K562 (cell line): ENCODE data around the gene DAGLA. TPM values are rescaled to one million over a fixed set of nuclear protein-coding genes. Genes with fewer than 3 reads are reported as not detected.

ENCODE experiments used
- ATAC-seq: fragments of 200-7000 bp; cut with Tn5 transposase; 3 replicates; pipeline ENCODE4 v1.9.1; 2020; ENCODE audit warnings: moderate library complexity
- BruUV-seq: library from RNA; stranded (reverse); fragments of 400-500 nt; replicated peaks from 2 replicates; lab custom pipeline; 2021; lab: Mats Ljungman, UMichigan
- CTCF ChIA-PET: fragments of 300-600 bp; formaldehyde crosslinking; extraction: SDS; loops from one replicate; lab custom pipeline; 2021; ENCODE audit warnings: low intra/inter-chr PET ratio; lab: Yijun Ruan, JAX
- POLR2A ChIA-PET: fragments of 300-600, 350-650 bp; sonication (Branson Sonifier 250); formaldehyde crosslinking; extraction: SDS; loops from one replicate; lab custom pipeline; 2021; ENCODE audit warnings: antibody characterized with exemption, inconsistent platforms; lab: Yijun Ruan, JAX
- DNase-seq, 4 experiments: peaks; one replicate each; pipeline versions ENCODE4 v3.0.0 to v3.0.0-alpha.2; 2011 to 2018; ENCODE audit warnings: low spot score in 3 of 4, mixed read lengths in 3 of 4; ENCODE audit errors: extremely low read depth in 1 of 4
- FAIRE-seq: peaks from 2 replicates; lab custom pipeline; 2011; peaks lifted over from hg19 to GRCh38; lab: Jason Lieb, UNC
- H2AFZ ChIP-seq: 2 replicates; pipeline ENCODE4 v1.6.0; 2011; ENCODE audit warnings: low read depth, low read length, control low read depth, inconsistent platforms
- H3K27ac ChIP-seq: fragments of 200-600 bp; 3 replicates; pipeline ENCODE4 v1.8.0; 2011; ENCODE audit warnings: low read depth, mild to moderate bottlenecking, control low read depth, inconsistent platforms, low read length, moderate library complexity, mixed read lengths; ENCODE audit errors: extremely low read depth
- H3K27me3 ChIP-seq, 2 experiments: fragments of 300-600 bp in 1 of 2; 2 replicates in 1 of 2; 3 replicates in 1 of 2; pipeline versions ENCODE4 v1.6.0 to v1.8.0; 2011; ENCODE audit warnings: inconsistent platforms in 2 of 2, low read length in 2 of 2, mild to moderate bottlenecking in 1 of 2, mixed read lengths in 1 of 2, moderate library complexity in 1 of 2; ENCODE audit not compliant: control insufficient read depth in 2 of 2, insufficient read depth in 2 of 2
- H3K36me3 ChIP-seq: fragments of 300-600 bp; 3 replicates; pipeline ENCODE4 v1.8.0; 2011; ENCODE audit warnings: mild to moderate bottlenecking, low read length, inconsistent platforms; ENCODE audit not compliant: control insufficient read depth, insufficient read depth
- H3K4me1 ChIP-seq, 2 experiments: fragments of 200-600 bp in 1 of 2; replicated peaks in 1 of 2; 2 replicates in 1 of 2; 3 replicates in 1 of 2; pipeline versions ENCODE4 v1.5.1 to v1.8.0; 2011; ENCODE audit warnings: inconsistent platforms in 2 of 2, low read length in 2 of 2, mild to moderate bottlenecking in 1 of 2, mixed read lengths in 1 of 2, moderate library complexity in 1 of 2; ENCODE audit not compliant: control insufficient read depth in 2 of 2, insufficient read depth in 2 of 2
- H3K4me2 ChIP-seq: 2 replicates; pipeline ENCODE4 v1.6.1; 2011; ENCODE audit warnings: low read length, control low read depth, inconsistent platforms, mixed read lengths; ENCODE audit not compliant: insufficient read depth
- H3K4me3 ChIP-seq: fragments of 200-600 bp; sonication (generic), shearing (Covaris generic); 2 replicates; pipeline ENCODE4 v1.5.1; 2016; ENCODE audit warnings: control low read depth, inconsistent platforms
- H3K79me2 ChIP-seq: fragments of 200-600 bp; 3 replicates; pipeline ENCODE4 v1.8.0; 2011; ENCODE audit warnings: low read length, inconsistent platforms; ENCODE audit not compliant: control insufficient read depth, insufficient read depth
- H3K9ac ChIP-seq, 2 experiments: 2 replicates each; pipeline versions ENCODE4 v1.6.0 to v1.6.1; 2011; ENCODE audit warnings: low read depth in 2 of 2, low read length in 2 of 2, control low read depth in 1 of 2, inconsistent platforms in 1 of 2, mild to moderate bottlenecking in 1 of 2, mixed read lengths in 1 of 2; ENCODE audit not compliant: insufficient read depth in 1 of 2
- H3K9me1 ChIP-seq: one replicate; pipeline ENCODE4 v1.6.0; 2011; ENCODE audit warnings: inconsistent platforms, mild to moderate bottlenecking, low read length, moderate library complexity; ENCODE audit not compliant: control insufficient read depth, insufficient read depth
- H3K9me3 ChIP-seq: replicated peaks from 2 replicates; pipeline ENCODE4 v1.5.1; 2011; ENCODE audit warnings: low read depth, low read length, inconsistent platforms; ENCODE audit not compliant: control insufficient read depth, insufficient read depth
- H4K20me1 ChIP-seq: replicated peaks from 2 replicates; pipeline ENCODE4 v1.6.1; 2011; ENCODE audit warnings: low read length, inconsistent platforms, mixed read lengths; ENCODE audit not compliant: control insufficient read depth, insufficient read depth
- ATF6 ChIP-seq: sonication (generic); formaldehyde crosslinking; IDR thresholded peaks from 2 replicates; pipeline ENCODE4 v1.4.0; 2020; ENCODE audit warnings: mild to moderate bottlenecking, missing genetic modification reagents
- DEAF1 ChIP-seq: fragments of 450-650 bp; formaldehyde crosslinking; IDR thresholded peaks from 2 replicates; pipeline ENCODE4 v1.4.0; 2020; ENCODE audit warnings: mild to moderate bottlenecking, moderate library complexity
- ESRRA ChIP-seq: fragments of 450-650 bp; IDR thresholded peaks from 2 replicates; pipeline ENCODE4 v1.6.1; 2014; ENCODE audit warnings: low read depth, mild to moderate bottlenecking, moderate library complexity, borderline replicate concordance
- HDAC3 ChIP-seq: fragments of 450-650 bp; IDR thresholded peaks from 2 replicates; pipeline ENCODE4 v1.6.1; 2018; ENCODE audit warnings: borderline replicate concordance, mild to moderate bottlenecking, moderate library complexity; ENCODE audit not compliant: partially characterized antibody
- HSF4 ChIP-seq: fragments of 250-450 bp; sonication (Bioruptor Pico); IDR thresholded peaks from 2 replicates; pipeline ENCODE4 v2.1.2; 2022; ENCODE audit warnings: mild to moderate bottlenecking, moderate library complexity, borderline replicate concordance
- L3MBTL2 ChIP-seq: fragments of 450-650 bp; IDR thresholded peaks from 2 replicates; pipeline ENCODE4 v1.6.1; 2016; ENCODE audit warnings: mild to moderate bottlenecking, moderate library complexity
- NFE2 ChIP-seq: IDR thresholded peaks from 2 replicates; pipeline ENCODE4 v1.6.1; 2014; ENCODE audit warnings: antibody characterized with exemption, low read depth
- RBM14 ChIP-seq: fragments of 200-400 bp; formaldehyde crosslinking; IDR thresholded peaks from 2 replicates; pipeline ENCODE4 v1.6.1; 2018; ENCODE audit warnings: low read depth, mild to moderate bottlenecking, low read length, moderate library complexity, borderline replicate concordance; ENCODE audit not compliant: insufficient read depth
- TRIM25 ChIP-seq: fragments of 450-650 bp; IDR thresholded peaks from 2 replicates; pipeline ENCODE4 v1.7.0; 2016; ENCODE audit warnings: borderline replicate concordance
- ZNF324 ChIP-seq: fragments of 250-450 bp; sonication (Bioruptor Pico); IDR thresholded peaks from 2 replicates; pipeline ENCODE4 v1.4.0; 2020; ENCODE audit warnings: mild to moderate bottlenecking
- ZNF644 ChIP-seq: fragments of 200-800 bp; sonication (Bioruptor generic); IDR thresholded peaks from 2 replicates; pipeline ENCODE4 v1.6.1; 2016; ENCODE audit warnings: low read depth, missing genetic modification characterization, missing compliant biosample characterization
- ZNF740 ChIP-seq, 3 experiments: fragments of 200-800 bp in 1 of 3; sonication (Bioruptor generic) in 1 of 3; sonication (generic) in 1 of 3; formaldehyde crosslinking in 1 of 3; IDR thresholded peaks; 2 replicates each; pipeline versions ENCODE4 v1.6.1 to v1.8.0; 2016 to 2022; ENCODE audit warnings: mild to moderate bottlenecking in 2 of 3, missing compliant biosample characterization in 2 of 3, missing genetic modification characterization in 2 of 3, missing genetic modification reagents in 1 of 3
- WGBS: fragments of 100-300 bp; shearing (Covaris generic); methylation state at CpG from one replicate; pipeline ENCODE4 v1.1.6; 2016; ENCODE audit warnings: low coverage, mixed read lengths; ENCODE audit not compliant: insufficient coverage; ENCODE audit errors: missing lambda C conversion rate; 5-methylcytosine and 5-hydroxymethylcytosine counted together
- in situ Hi-C: fragments of 300-500 bp; cut with MboI; formaldehyde crosslinking; loops from 4 replicates; pipeline ENCODE4 v1.15.0; 2018; ENCODE audit warnings: inconsistent platforms, mixed read lengths
- intact Hi-C: fragments of 100-400 bp; cut with micrococcal nuclease; formaldehyde crosslinking; loops from 2 replicates; pipeline ENCODE4 v1.14.2; 2022
- polyA plus RNA-seq, 8 experiments: library from polyadenylated mRNA; depleted of rRNA in 4 of 8; stranded (reverse) in 5 of 8; unstranded in 3 of 8; fragments of >200 nt; fragmentation: Nextera tagmentation in 2 of 8; fragmentation: Illumina TruSeq in 1 of 8; extraction: Ambion mirVana in 2 of 8; extraction: Trizol in 1 of 8; gene quantifications; 2 replicates each; pipeline versions ENCODE4 v1.2.1 to v1.2.3, GENCODE V29; 2011 to 2014; ENCODE audit warnings: inconsistent platforms in 1 of 8, missing spikeins in 1 of 8
- total RNA-seq, 7 experiments: library from RNA; depleted of rRNA in 6 of 7; stranded (reverse); fragments of >200 nt in 6 of 7; fragmentation: Illumina TruSeq in 2 of 7; extraction: Trizol in 2 of 7; gene quantifications; 2 replicates each; pipeline versions ENCODE4 v1.2.1 to v1.2.3, GENCODE V29; 2011 to 2021; ENCODE audit warnings: low replicate concordance in 1 of 7

Gene DAGLA
- total and polyA plus RNA-seq, 9 of the 15 experiments (the other 6 are each of a cell fraction or from before 2014, with no cell fraction given) = 0.03 to 0.16 (median 0.04) TPM; not detected in 4

- in situ Hi-C loops = loop anchor here (5.0 kb wide), 1 partner anchor 45 kb away; the partner anchor contains the start of genes FEN1 and TMEM258
- Histone ChIP-seq H3K27ac (no peak overlapping the region), H3K36me3 (no peaks in the 10 kb centered on the region), H4K20me1 (no peaks in the 10 kb centered on the region), H3K4me2 (no peak overlapping the region), H3K4me3 (no peak overlapping the region), H3K4me1 (peaks cover 43 to 84% of the 10 kb centered on the region in 2 experiments), H3K9me1 (no peaks in the 10 kb centered on the region), H3K9ac (peak overlapping the region; percentile 30 to 69; a peak in 3 of 4 replicates), H3K79me2 (no peaks in the 10 kb centered on the region), H2AFZ (peak overlapping the region; percentile 97), H3K9me3 (no peaks in the 10 kb centered on the region), H3K27me3 (no peaks in the 10 kb centered on the region)
- DNase-seq (peak; percentile 86 to 90 (median 88)), ATAC-seq (peak; percentile 90), FAIRE-seq (peak; percentile 74)
- POLR2A ChIA-PET = interaction anchor here (0.6 to 2.2 kb wide), 5 partner anchors 33 to 1939 kb away, joined by 3 to 8 read pairs (median 4); partner anchors contain the start of genes FEN1 and TMEM258
- BruUV-seq = no TSS peak
- intact Hi-C loops = loop anchor here (5.0 kb wide), 1 partner anchor 360 kb away; no protein-coding TSS in a partner anchor
- CTCF ChIA-PET = interaction anchor here (0.6 to 1.5 kb wide), 8 partner anchors 14 to 1058 kb away, joined by 3 to 10 read pairs (median 3); partner anchors contain the start of gene NXF1
- WGBS = 31% methylated on average over 17 of the region's 19 CpGs
- TF ChIP-seq ZNF644 (tag) (no peak), L3MBTL2 (0 out of 2 replicates have a peak, but pooled peaks have one; percentile 56), ESRRA (peak; percentile 87; the same call in 1 of the 2 replicates), NFE2 (no peak), RBM14 (no peak), TRIM25 (no peak), HSF4 (no peak), ATF6 (CRISPR knock-in tag) (no peak), DEAF1 (CRISPR knock-in tag) (peak; percentile 83), HDAC3 (no peak), ZNF740 (CRISPR knock-in tag; IDR thresholded peaks at IDR 0.05) (0 out of 2 replicates have a peak, but pooled peaks have one; percentile 34), ZNF740 (tag; IDR thresholded peaks at IDR 0.05) (no peak), ZNF324 (CRISPR knock-in tag) (no peak)
Observed at GRCh38 chr11:61747192-61747966, 67.2 kb downstream of the DAGLA start.
